AG08395 (cell line): ENCODE data around the gene SLC51A.
"Not testable (repeated sequence)": the region's sequence is repeated elsewhere in the genome, so short reads cannot be mapped to it uniquely, and the experiment has no call there.

Experiments used
- DNase-seq: peaks from one replicate; pipeline ENCODE4 v3.0.0; 2012; ENCODE audit warnings: mixed read lengths, low spot score

Gene SLC51A

DNA sequence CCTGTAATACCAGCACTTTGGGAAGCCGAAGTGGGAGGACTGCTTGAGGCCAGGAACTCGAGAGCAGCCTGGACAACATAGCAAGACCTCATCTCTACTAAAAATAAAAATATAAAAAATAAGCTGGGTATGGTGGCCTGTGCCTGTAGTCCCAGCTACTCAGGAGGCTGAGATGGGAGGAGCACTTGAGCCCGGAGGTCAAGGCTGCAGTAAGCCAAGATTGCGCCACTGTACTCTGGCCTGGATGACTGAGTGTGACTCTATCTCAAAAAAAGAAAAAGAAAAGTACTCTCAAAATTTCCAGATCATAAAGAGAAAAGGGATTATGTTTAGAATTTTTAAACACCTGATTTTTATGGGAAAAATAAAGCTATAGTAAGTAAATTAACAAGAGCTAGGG is 24.1 kb downstream of the SLC51A start:
- no peak for DNase-seq

DNA sequence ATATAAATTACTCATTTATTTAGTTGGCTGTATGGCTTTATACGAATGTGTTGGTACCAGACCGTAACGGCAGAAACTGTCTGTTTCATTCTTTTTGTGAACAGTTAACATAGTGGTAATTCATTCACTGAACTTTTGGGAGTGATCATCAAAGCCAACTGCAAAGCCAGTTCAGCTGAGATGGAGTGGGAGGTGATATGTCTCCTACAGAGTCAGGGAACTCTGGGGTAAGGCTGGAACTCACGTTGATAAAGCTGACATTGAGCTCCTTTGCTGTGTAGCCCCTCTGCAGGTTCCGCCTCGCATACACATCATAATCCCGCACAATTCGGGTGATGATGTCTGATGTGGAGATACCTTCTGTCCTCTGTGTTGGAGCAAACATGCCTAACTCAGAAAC is 25.4 kb downstream of the SLC51A start:
- DNase-seq, result no peak

DNA sequence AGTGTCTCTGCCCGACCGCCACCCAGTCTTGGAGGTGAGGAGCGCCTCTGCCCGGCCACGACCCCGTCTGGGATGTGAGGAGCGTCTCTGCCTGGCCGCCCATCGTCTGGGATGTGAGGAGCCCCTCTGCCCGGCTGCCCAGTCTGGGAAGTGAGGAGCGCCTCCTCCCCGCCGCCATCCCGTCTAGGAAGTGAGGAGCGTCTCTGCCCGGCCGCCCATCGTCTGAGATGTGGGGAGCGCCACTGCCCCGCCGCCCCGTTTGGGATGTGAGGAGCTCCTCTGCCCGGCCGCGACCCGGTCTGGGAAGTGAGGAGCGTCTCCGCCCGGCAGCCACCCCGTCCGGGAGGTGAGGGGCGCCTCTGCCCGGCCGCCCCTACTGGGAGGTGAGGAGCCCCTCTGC is 27.8 kb downstream of the SLC51A start:
- DNase-seq, result not testable (repeated sequence)

DNA sequence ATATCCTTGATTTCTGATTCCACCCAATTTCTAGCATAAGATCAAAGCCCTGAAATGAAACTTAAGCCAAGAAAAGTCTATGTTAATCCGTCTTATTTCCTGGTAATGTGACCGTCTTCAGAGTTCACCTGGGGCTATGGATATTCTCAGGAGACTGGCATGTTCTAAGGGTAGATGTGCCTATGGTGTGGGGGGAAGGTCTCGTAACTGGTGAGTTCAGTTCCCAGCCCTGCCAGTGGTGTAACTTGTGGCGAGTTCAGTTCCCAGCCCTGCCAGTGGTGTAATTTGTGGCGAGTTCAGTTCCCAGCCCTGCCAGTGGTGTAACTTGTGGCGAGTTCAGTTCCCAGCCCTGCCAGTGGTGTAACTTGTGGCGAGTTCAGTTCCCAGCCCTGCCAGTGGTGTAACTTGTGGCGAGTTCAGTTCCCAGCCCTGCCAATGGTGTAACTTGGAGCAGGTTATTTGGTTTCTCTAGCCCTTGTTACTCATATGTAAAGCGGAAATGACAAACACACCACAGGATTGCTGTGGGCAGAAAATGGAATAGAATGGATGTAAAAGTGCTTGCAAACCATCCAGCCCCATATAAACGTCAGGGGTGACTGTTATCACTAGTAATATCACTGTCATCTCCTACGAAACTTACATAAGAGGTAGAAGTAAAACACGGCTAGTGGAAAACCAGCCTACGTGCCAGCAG is 30.4 kb downstream of the SLC51A start:
- peak; percentile 17 for DNase-seq

DNA sequence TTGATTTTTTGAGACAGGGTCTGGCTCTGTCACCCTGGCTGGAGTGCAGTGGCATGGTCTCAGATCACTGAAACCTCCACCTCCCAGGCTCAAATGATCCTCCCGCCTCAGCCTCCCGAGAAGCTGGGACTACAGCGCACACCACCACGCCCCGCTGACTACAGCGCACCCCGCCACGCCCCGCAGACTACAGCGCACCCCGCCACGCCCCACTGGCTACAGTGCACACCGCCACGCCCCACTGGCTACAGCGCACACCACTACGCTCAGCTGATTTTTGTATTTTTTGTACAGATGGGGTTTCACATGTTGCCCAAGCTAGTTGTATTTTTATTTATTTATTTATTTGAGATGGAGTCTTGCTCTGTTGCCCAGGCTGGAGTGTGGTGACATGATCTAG is 35.6 kb downstream of the SLC51A start:
- DNase-seq, result no peak

DNA sequence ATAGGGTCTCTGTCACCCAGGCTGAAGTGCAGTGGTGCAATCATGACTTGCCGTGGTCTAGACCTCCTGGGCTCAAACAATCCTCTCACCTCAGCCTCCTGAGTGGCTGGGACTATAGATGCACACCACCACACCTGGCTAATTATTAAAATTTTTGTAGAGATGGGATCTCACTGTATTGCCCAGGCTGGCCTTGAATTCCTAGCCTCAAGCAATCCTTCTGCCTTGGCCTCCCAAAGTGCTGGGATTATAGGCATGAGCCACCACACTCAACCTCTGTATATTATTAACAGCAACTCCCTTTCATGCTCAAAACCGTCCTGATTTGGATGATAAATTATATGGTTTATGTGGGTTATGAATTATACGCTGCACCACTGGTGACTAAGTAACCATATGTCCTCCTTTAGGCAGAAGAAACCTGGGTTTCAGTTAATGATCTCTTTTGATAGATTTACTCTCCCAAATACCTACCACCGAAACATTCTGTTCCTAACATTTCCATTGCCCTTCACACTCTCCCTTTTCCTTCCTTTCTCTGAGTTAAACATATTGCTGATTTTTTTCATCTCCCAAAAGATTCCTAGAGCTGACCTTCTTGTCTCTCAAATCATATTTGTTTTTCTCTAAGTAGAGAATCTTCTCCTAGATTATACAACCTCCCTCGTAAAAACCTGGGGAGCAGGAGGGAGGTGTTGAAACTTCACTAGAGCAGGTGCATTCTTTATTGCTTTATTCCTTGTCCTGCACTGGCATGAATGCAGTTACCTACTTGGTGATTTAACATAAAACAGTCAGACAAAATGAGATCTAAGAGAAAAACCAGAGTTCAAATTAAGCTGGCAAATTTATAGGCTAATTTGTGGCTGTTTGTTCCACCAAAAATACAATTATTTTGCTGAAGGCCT is 38.3 kb downstream of the SLC51A start:
- DNase-seq, result no peak

DNA sequence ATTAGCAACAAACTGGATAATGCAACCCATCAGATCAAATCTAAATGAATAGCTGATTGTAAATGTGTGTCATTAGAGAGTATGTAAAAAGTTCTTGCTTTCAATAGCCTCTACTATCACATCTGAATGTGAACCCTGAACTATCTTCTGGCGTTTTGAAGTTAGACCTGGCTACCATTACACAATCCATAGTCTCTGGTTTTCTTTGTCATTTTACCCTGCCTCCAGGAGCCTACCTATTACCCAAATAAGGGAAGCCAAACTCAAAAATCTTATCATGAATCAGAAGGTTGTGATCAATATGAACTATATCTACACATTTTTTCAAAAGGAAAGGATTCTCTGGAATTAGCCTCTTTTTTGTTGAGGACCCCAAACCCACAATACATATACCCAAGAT is 39.4 kb downstream of the SLC51A start:
- DNase-seq, result no peak

DNA sequence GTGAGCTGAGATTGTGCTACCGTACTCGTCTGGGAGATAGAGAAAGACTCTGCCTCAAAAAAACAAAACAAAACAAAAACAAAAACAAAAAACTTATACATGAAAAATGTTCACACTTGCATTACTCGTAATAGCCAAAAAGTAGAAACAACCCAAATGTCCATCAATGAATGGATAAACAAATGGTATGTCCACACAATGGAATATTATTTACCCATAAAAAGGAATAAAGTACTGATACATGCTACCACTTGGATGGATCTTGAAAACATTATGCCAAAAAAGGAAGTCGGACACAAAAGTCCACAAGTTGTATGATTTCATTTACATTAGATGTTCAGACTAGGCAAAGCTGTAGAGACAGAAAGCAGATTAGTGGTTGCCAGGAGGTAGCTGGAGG is 44.5 kb downstream of the SLC51A start:
- no peak for DNase-seq

DNA sequence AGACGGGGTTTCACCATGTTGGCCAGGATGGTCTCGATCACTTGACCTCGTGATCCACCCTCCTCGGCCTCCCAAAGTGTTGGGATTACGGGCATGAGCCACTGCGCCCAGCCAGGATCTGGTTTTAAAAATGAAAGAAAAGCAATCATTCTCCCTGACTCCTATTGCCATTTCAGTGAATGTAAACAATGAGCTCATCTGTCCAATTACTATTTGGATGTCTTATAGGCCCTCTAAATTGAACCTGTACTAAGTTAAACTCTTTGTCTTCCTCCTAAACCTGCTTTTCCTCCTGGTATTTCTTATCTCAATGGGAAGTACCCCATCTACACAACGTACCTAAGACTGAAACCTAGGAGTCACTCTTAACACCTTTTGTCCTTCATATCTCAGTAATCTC is 47.5 kb downstream of the SLC51A start:
- DNase-seq, result no peak

DNA sequence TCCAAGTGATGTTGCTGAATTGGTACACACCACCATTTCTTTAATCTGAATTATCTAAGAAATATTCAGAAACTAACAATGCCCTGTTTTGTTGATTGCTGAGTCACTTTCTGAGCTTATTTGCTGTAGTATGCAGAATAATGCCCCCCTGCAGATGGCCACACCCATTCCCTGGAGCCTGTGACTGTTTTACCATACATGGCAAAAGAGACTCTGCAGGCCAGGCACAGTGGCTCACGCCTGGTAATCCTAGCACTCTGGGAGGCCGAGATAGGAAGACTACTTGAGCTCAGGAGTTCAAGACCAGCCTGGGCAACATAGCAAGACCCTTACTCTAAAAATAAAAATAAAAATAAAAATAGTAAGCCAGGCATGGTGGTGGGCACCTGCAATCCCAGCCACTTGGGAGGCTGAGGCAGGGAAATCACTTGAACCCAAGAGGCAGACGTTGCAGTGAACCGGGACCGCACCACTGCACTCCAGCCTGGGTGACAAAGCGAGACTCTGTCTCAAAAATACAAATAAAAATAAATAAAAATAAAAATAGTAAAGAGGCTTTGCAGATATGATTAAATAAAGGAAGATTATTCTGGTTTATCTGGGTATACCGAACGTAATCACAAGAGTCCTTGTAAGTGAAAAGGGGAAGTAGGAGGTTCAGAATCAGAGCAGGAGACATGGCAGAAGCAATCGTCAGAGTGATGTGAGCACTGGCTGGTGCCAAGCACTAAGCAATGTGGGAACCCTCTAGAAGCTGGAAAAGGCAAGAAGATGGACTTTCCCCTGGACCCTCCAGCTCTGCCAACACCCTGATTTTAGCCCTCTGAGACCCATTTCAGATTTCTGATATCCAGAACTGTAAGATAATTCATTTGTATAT is 52.2 kb downstream of the SLC51A start:
- peak; percentile 56 for DNase-seq

DNA sequence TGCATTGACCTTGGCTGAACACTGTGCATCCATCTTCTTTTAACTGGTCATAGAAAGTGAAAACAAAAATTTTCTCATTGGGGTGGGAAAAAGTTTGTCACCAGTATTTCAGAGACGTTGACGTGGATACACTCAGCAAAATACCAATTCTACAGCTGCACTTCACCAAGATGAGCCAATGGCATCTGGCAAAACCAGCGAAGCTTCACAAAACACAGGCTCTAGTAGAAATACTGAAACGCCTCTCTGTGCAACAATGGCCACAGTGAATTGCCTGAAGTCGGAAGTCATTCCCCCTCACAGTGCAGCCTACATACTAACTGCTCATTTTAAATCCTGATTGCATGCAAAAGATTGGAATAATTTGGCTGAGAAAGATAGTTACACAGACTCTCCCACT is 54.2 kb downstream of the SLC51A start:
- no peak for DNase-seq

DNA sequence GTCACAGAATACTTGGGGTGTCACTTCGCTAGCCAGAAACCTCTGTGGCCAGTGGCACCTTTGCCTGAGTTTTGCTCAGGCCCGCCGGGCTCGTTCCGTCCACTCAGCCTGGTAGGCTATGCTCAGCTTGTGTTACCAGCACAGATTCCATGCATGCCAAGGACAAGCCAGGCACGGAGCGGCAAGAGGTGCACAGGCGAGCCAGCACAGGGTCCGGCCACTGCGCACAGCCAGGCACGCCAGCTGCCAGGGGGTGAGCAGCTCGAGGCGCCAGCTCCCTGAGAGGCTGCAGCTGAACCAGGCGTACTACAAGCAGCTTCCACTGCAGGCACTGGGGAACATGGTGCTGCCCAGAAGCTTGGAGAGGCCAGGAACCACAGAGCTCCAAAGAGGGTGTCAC is 56.5 kb downstream of the SLC51A start:
- DNase-seq, result no peak

DNA sequence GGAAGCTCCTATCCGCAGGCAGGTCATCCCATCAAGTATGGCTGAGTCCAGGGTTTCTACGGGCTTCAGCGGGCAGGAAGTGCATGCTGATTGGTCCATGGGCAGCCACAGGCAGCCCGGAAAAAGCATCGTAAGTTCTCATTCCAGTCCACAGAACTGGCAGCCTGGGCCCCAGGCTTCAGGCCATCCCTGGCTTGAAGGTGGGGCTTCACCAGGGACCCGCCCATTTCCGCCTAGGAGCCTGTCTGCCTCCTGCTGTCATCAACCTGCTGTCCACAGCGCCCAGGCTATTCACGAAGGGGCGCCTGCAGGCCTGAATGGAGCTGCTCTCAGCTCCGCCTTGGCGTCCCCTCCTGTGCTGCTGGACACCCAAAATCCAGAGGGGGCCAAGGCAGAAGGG is 57.3 kb downstream of the SLC51A start:
- DNase-seq, result no peak

DNA sequence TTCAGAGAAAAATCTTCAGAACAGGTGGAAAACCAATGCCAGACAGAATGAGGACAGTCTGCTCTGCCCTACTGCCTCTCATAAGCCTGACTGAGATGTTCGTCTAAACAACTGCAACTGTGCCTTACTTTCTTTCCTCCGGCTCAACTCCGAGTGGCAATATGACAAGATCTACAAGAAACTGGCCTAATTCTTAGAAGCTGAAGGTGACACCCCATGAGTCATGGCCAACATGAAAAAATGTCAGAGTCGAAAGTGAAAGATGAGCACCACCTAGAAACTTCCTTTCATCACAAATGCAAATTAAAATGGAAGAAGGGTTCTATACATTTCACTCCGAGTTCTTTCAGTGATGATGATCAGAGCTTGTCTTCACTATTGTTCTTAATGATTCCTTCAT is 58.3 kb downstream of the SLC51A start:
- DNase-seq, result no peak

DNA sequence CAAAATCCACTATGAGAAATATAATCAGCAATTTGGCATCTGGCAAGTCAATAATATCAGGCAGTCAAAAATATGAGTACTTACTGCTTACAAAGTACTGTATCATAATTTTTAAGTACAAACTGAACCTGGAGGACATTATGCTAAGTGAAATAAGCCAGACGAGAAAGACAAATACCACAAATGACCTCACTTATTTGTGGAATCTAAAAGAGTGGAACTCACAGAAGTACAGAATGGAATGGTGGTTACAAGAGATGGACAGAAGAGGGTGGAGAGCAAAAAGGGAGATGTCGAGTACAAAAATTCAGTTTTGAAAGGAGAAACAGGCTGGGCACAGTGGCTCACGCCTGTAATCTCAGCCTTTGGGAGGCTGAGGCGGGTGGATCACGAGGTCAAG is 58.8 kb downstream of the SLC51A start:
- no peak for DNase-seq

DNA sequence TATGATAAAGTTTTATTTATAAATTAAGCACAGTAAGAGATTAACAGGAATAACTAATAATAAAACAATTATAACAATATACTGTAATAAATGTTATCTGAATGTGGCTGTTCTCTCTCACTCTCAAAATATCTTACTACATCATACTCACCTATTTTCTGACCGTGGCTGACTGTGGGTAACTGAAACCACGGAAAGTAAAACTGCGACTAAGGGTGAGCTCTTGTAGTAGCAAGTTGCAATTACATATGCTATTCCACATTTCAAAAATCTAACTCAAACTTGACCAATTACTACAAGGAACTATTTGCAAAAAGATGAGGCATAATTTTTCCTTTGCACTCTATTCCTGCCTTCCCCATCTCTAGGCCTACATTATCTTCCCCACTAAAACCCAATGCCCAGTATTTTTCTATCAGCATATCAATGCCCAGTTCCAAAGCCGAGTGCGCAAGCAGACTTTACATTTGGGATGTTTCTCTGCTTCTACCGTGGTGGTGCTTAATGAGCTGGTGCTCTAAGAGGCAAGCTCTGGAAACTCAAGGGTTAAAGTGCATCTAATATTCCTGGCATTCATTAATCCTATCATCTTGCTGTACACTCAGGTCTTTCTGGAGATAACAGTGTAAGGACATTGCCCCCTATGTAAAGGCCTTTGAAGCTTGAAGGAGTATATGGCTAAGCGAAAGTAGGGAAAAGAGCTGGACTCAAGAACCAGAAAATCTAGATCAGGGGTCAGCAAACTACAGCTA is 64.5 kb downstream of the SLC51A start:
- DNase-seq, result no peak

DNA sequence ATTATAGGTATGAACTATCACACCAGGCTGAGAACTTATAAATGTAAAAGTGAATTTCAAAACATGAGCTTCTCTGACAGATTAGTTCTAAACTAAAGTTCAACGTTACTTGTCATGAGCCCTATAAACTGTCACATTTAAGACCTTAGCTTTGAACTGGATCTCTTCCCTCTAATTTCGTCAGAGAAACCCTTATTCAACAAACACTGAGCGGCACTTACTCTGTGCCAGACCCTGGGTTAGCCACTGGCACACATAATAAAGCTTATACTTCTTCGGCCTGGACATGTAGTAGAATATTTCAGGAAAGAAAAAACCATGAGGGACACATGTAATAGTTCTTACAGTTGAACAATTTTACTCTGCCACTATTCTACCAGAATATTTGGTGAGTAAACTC is 65.6 kb downstream of the SLC51A start:
- DNase-seq, result no peak
